Measurements from ENCODE around the gene GSTP1. TPM values are rescaled to one million over a fixed set of nuclear protein-coding genes. Genes with fewer than 3 reads are reported as not detected.

GSTP1 gene
- total and polyA plus RNA-seq, 9 of the 15 experiments (the other 6 are each of a cell fraction or from before 2014, with no cell fraction given) = 592 to 2,150 (median 1,204) TPM

GRCh38 chr11:67632175-67632981 lies 48.8 kb downstream of the GSTP1 start:
- no peaks in the 10 kb centered on the region for H4K20me1 ChIP-seq (replicated peaks; ENCODE audit: control insufficient read depth, insufficient read depth, low read length)
- POLR2A ChIA-PET = interaction anchor here (0.6 to 0.8 kb wide), 3 partner anchors 20 to 191 kb away, joined by 3 to 4 read pairs (median 3); no protein-coding TSS in a partner anchor
- peak; percentile 48 for TF ChIP-seq NFIC (IDR thresholded peaks at IDR 0.05)
- TF ChIP-seq ZNF444 (CRISPR knock-in tag; IDR thresholded peaks at IDR 0.05) = no peak
- no peak for TF ChIP-seq MTA1 (IDR thresholded peaks at IDR 0.05; ENCODE audit: borderline replicate concordance)
- TF ChIP-seq PTBP1 (IDR thresholded peaks at IDR 0.05; ENCODE audit: low read depth, low read length) = 0 out of 2 replicates have a peak, but pooled peaks have one; percentile 41
- no peak for TF ChIP-seq HCFC1 (IDR thresholded peaks at IDR 0.05; ENCODE audit: low read depth, low read length)
- TF ChIP-seq SMARCA5 (IDR thresholded peaks at IDR 0.05) = peak; percentile 83
- TF ChIP-seq DMBX1 (CRISPR knock-in tag; IDR thresholded peaks at IDR 0.05; ENCODE audit: borderline replicate concordance) = no peak
- peak; percentile 88; the same call in 1 of the 2 replicates for TF ChIP-seq CBX1 (IDR thresholded peaks at IDR 0.05; ENCODE audit: low read depth)
- TF ChIP-seq RFX7 (CRISPR knock-in tag; IDR thresholded peaks at IDR 0.05) = no peak
- no peak for TF ChIP-seq MEF2A (IDR thresholded peaks at IDR 0.05; ENCODE audit: control insufficient read depth, low read depth, low read length)
- TF ChIP-seq C11orf30 (IDR thresholded peaks at IDR 0.05; ENCODE audit: low read depth) = no peak
- TF ChIP-seq RBM25 (IDR thresholded peaks at IDR 0.05; ENCODE audit: low read depth, low read length, severe bottlenecking) = peak; percentile 93
- TF ChIP-seq SMAD1 (IDR thresholded peaks at IDR 0.05; ENCODE audit: low read depth, low read length, partially characterized antibody) = no peak
- TF ChIP-seq TAF7 (tag; IDR thresholded peaks at IDR 0.05) = no peak
- no peak for TF ChIP-seq ZNF318 (IDR thresholded peaks at IDR 0.05; ENCODE audit: borderline replicate concordance in 1 of 2, low read depth in 1 of 2)

More at GRCh38 chr11:67632175-67632981, 48.8 kb downstream of the GSTP1 start:
- Histone ChIP-seq H3K79me2 (ENCODE audit: control insufficient read depth, insufficient read depth, low read length) (no peaks in the 10 kb centered on the region), H3K4me1 (replicated peaks in 1 of 2; ENCODE audit: control insufficient read depth in 2 of 2, insufficient read depth in 2 of 2, low read length in 2 of 2) (peaks cover 10 to 67% of the 10 kb centered on the region in 2 experiments), H3K27me3 (ENCODE audit: control insufficient read depth in 2 of 2, insufficient read depth in 2 of 2, low read length in 2 of 2) (no peaks in the 10 kb centered on the region), H3K9me3 (replicated peaks; ENCODE audit: control insufficient read depth, insufficient read depth, low read depth, low read length) (no peaks in the 10 kb centered on the region), H3K9ac (ENCODE audit: insufficient read depth in 1 of 2, low read depth in 2 of 2, low read length in 2 of 2) (peak overlapping the region in 1 of 2 experiments; percentile 70; a peak in 1 of 4 replicates), H3K9me1 (ENCODE audit: control insufficient read depth, insufficient read depth, low read length) (no peaks in the 10 kb centered on the region), H2AFZ (ENCODE audit: low read depth, low read length) (no peak overlapping the region), H3K27ac (ENCODE audit: extremely low read depth, low read depth, low read length) (no peak overlapping the region), H3K36me3 (ENCODE audit: control insufficient read depth, insufficient read depth, low read length) (peaks cover 9% of the 10 kb centered on the region; the same call in 1 of the 3 replicates), H3K4me2 (ENCODE audit: insufficient read depth, low read length) (no peak overlapping the region), H3K4me3 (no peak overlapping the region)
- BruUV-seq (replicated peaks) = no TSS peak
- in situ Hi-C loops (cut with MboI) = no loop called here
- no peak for DNase-seq (ENCODE audit: extremely low read depth in 1 of 4, low spot score in 3 of 4)
- CTCF ChIA-PET (ENCODE audit: low intra/inter-chr PET ratio) = interaction anchor here (0.6 kb wide), 1 partner anchor 1698 kb away, joined by 3 read pairs; no protein-coding TSS in a partner anchor
- no peak for FAIRE-seq
- 64% methylated on average over 11 of the region's 12 CpGs for WGBS (ENCODE audit: insufficient coverage, low coverage, missing lambda C conversion rate)
- intact Hi-C loops (cut with micrococcal nuclease) = loop anchor here (5.0 kb wide), 1 partner anchor 65 kb away; no protein-coding TSS in a partner anchor
- no peak for ATAC-seq
